GM20000 (cell line): ENCODE results near the gene SPEM2.
"Not testable (repeated sequence)": the region's sequence is repeated elsewhere in the genome, so short reads cannot be mapped to it uniquely, and the experiment has no call there.

Experiments used
- DNase-seq: peaks from one replicate; pipeline ENCODE4 v3.0.0; 2012; ENCODE audit warnings: low spot score
- CTCF ChIP-seq: IDR thresholded peaks from 2 replicates; pipeline ENCODE4 v1.5.1; 2012; ENCODE audit warnings: mild to moderate bottlenecking, control low read depth; ENCODE audit errors: extremely low read depth, missing control alignments

Gene SPEM2

GRCh38 chr17:7471729-7472128, 46.3 kb downstream of the SPEM2 start:
- DNase-seq: no peak
- no peak for TF ChIP-seq CTCF

DNA sequence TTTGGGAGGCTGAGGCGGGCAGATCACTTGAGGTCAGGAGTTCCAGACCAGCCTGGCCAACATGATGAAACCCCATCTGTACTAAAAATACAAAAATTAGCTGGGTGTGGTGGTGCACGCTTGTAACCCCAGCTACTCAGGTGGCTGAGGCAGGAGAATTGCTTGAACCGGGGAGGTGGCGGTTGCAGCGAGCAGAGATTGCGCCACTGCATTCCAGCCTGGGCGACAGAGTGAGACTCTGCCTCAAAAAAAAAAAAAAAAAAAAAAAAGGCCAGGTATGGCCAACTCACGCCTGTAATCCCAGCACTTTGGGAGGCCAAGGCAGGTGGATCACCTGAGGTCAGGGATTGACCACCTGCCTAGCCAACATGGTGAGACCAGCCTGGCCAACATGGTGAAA, 49.4 kb downstream of the SPEM2 start:
- DNase-seq: not testable (repeated sequence)

- no peak for DNase-seq
Measured at GRCh38 chr17:7475764-7476422, 50.5 kb downstream of the SPEM2 start.

DNA sequence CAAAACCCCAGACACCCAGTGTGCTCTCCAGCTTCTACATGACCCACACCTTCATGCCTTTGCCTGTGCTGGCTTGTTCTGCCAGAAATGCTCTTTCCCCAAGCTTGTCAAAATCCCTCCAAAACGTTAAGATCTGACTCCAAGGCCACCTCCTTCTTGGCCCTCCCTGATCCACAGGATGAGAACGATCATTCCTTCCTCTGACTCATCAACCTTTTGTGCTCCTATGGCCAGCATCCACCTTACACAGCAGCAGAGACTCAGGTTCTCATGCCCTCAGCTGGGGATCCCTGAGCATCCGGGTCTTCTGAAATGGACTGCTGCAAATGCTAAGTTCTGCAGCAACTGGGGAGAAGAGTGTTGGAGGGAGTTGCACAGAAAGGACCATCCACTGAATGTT, 51.1 kb downstream of the SPEM2 start:
- no peak for DNase-seq
- TF ChIP-seq CTCF: no peak

More at GRCh38 chr17:7475764-7476422, 50.5 kb downstream of the SPEM2 start:
- TF ChIP-seq CTCF: no peak

DNA sequence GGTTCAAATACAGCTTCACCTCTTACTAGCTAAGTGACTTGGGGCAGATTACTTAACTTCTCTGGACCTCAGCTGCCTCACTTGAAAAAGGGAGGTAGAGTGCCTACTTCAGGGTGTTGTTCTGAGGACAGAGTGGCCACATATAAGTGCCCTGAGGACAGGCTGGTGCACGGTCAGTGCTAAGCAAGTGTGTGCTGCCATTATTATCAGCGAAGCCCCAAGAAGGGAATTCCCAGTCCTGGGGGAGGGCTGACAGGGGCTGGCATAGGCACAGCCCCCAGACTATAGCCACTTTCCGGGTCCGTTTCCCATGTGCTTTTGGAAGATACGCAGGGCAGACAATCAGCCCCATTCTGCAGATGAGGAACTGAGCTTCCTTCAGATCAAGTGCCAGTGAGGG, 51.5 kb downstream of the SPEM2 start:
- no peak for TF ChIP-seq CTCF
- no peak for DNase-seq
